HG02678 (cell line): ENCODE measurements around the gene CASZ1.

ENCODE experiments used
- ATAC-seq: cut with Tn5 transposase; IDR thresholded peaks from one replicate; pipeline ENCODE4 v1.9.1; 2021; ENCODE audit warnings: mild to moderate bottlenecking, moderate library complexity; ENCODE audit not compliant: unreplicated experiment

CASZ1 gene

GRCh38 chr1:10712568-10713362 lies 83.7 kb downstream of the CASZ1 start:
- no peak for ATAC-seq

- no peak for ATAC-seq
These were observed 86.0 kb downstream of the CASZ1 start for GRCh38 chr1:10710489-10710888.

GRCh38 chr1:10709646-10710045 lies 86.8 kb downstream of the CASZ1 start:
- no peak for ATAC-seq

GRCh38 chr1:10709165-10709564 lies 87.3 kb downstream of the CASZ1 start:
- ATAC-seq, result no peak

- no peak for ATAC-seq
These were observed 87.7 kb downstream of the CASZ1 start for GRCh38 chr1:10708757-10709156.

- no peak for ATAC-seq
These were observed 89.2 kb downstream of the CASZ1 start for GRCh38 chr1:10707208-10707607.

- ATAC-seq, result no peak
These were observed 90.0 kb downstream of the CASZ1 start for GRCh38 chr1:10706376-10706913.

GRCh38 chr1:10705953-10706352 lies 90.5 kb downstream of the CASZ1 start:
- no peak for ATAC-seq

GRCh38 chr1:10704368-10704882 lies 92.0 kb downstream of the CASZ1 start:
- no peak for ATAC-seq

- no peak for ATAC-seq
These were observed 92.7 kb downstream of the CASZ1 start for GRCh38 chr1:10703702-10704101.

GRCh38 chr1:10701145-10701544 lies 95.3 kb downstream of the CASZ1 start:
- no peak for ATAC-seq

GRCh38 chr1:10699470-10699835 lies 97.0 kb downstream of the CASZ1 start:
- ATAC-seq, result no peak

GRCh38 chr1:10698726-10699469 lies 97.5 kb downstream of the CASZ1 start:
- ATAC-seq, result no peak

GRCh38 chr1:10697621-10698160 lies 98.8 kb downstream of the CASZ1 start:
- no peak for ATAC-seq

- no peak for ATAC-seq
These were observed 99.5 kb downstream of the CASZ1 start for GRCh38 chr1:10696977-10697376.

GRCh38 chr1:10694633-10695627 lies 101.5 kb downstream of the CASZ1 start:
- ATAC-seq, result peak; percentile 65

GRCh38 chr1:10694274-10694632 lies 102.2 kb downstream of the CASZ1 start:
- peak; percentile 48 for ATAC-seq

- ATAC-seq, result peak; percentile 17
These were observed 102.8 kb downstream of the CASZ1 start for GRCh38 chr1:10693497-10694273.

- no peak for ATAC-seq
These were observed 103.3 kb downstream of the CASZ1 start for GRCh38 chr1:10693152-10693496.
